Natural killer cell (primary cell): Measurements from ENCODE around the gene ARMH4. TPM values are rescaled to one million over a fixed set of nuclear protein-coding genes. Genes with fewer than 3 reads are reported as not detected.

Experiments used
- ATAC-seq, 3 donors: fragments of 150-1000 bp in 2 of 3; fragments of 200-7000 bp in 1 of 3; cut with Tn5 transposase; 1 replicate in 1 of 3; 2 replicates in 2 of 3; pipeline ENCODE4 v1.10.0; 2021; ENCODE audit warnings: mild to moderate bottlenecking in 2 of 3, moderate library complexity in 2 of 3
- DNase-seq, 2 donors: peaks; one replicate each; pipeline versions ENCODE4 v3.0.0 to v3.0.0-alpha.2; 2013 to 2021; ENCODE audit warnings: mixed read lengths in 1 of 2
- H3K27ac ChIP-seq: one replicate; pipeline ENCODE4 v1.5.1; 2013; ENCODE audit warnings: mild to moderate bottlenecking, low read length
- H3K27me3 ChIP-seq: one replicate; pipeline ENCODE4 v1.6.1; 2013; ENCODE audit warnings: low read length; ENCODE audit not compliant: control insufficient read depth, insufficient read depth
- H3K36me3 ChIP-seq: one replicate; pipeline ENCODE4 v1.6.1; 2013; ENCODE audit warnings: low read length; ENCODE audit not compliant: control insufficient read depth, insufficient read depth
- H3K4me1 ChIP-seq: one replicate; pipeline ENCODE4 v1.6.1; 2013; ENCODE audit warnings: low read length; ENCODE audit not compliant: control insufficient read depth, insufficient read depth
- H3K4me3 ChIP-seq: one replicate; pipeline ENCODE4 v1.5.1; 2013; ENCODE audit warnings: low read length
- H3K9me3 ChIP-seq: one replicate; pipeline ENCODE4 v1.6.1; 2013; ENCODE audit warnings: low read length; ENCODE audit not compliant: control insufficient read depth, insufficient read depth
- H3K27ac Mint-ChIP-seq, 2 donors: one replicate each; pipeline ENCODE4 v1.8.0; 2022; ENCODE audit warnings: mild to moderate bottlenecking in 2 of 2, mixed read lengths in 2 of 2, moderate library complexity in 1 of 2
- H3K27me3 Mint-ChIP-seq, 2 donors: one replicate each; pipeline ENCODE4 v1.8.0; 2022; ENCODE audit warnings: low read depth in 2 of 2, mixed read lengths in 2 of 2
- H3K36me3 Mint-ChIP-seq: one replicate; pipeline ENCODE4 v1.8.0; 2022; ENCODE audit warnings: mixed read lengths
- H3K4me1 Mint-ChIP-seq, 2 donors: one replicate each; pipeline ENCODE4 v1.8.0; 2022; ENCODE audit warnings: mixed read lengths in 2 of 2
- H3K4me3 Mint-ChIP-seq: one replicate; pipeline ENCODE4 v1.8.0; 2022; ENCODE audit warnings: mild to moderate bottlenecking, moderate library complexity, mixed read lengths
- H3K9me3 Mint-ChIP-seq, 2 donors: one replicate each; pipeline ENCODE4 v1.8.0; 2022; ENCODE audit warnings: mixed read lengths in 2 of 2
- CTCF ChIP-seq: fragments of 200-600 bp; IDR thresholded peaks from one replicate; pipeline ENCODE4 v1.8.0; 2022; ENCODE audit warnings: antibody characterized with exemption
- WGBS: methylation state at CpG from one replicate; pipeline ENCODE4 v1.1.7; 2013; ENCODE audit warnings: missing lambda C conversion rate; ENCODE audit not compliant: insufficient coverage; 5-methylcytosine and 5-hydroxymethylcytosine counted together
- intact Hi-C: fragments of 100-400 bp; cut with micrococcal nuclease; formaldehyde crosslinking; loops from one replicate; pipeline ENCODE4 v1.14.2; 2022
- total RNA-seq, 4 donors: library from RNA; stranded (reverse); fragments of 120-200 nt in 1 of 4; gene quantifications; one replicate each; pipeline versions ENCODE4 v1.2.3 to v1.2.4, GENCODE V29; 2013 to 2022

Gene ARMH4
- total RNA-seq, 3 donors from 2014 or later (not counting 1 experiment from before 2014, with no cell fraction given) = 0.32 TPM; not detected in 2

GRCh38 chr14:57974896-57975295 lies 177.1 kb downstream of the ARMH4 start:
- no peak for TF ChIP-seq CTCF
- no peak for DNase-seq
- no peaks in the 10 kb centered on the region for H3K4me1 ChIP-seq
- Mint-ChIP-seq H3K36me3 (no peaks in the 10 kb centered on the region), H3K27ac (no peak overlapping the region), H3K4me3 (no peak overlapping the region), H3K4me1 (no peaks in the 10 kb centered on the region), H3K9me3 (peaks cover 0 to 5% of the 10 kb centered on the region in 2 donors), H3K27me3 (peaks cover 0 to 5% of the 10 kb centered on the region in 2 donors)
- 50% methylated on average over 1 of the region's 1 CpG for WGBS
- H3K27ac ChIP-seq = no peak overlapping the region
- H3K9me3 ChIP-seq = no peaks in the 10 kb centered on the region
- no peaks in the 10 kb centered on the region for H3K36me3 ChIP-seq
- no peak overlapping the region for H3K4me3 ChIP-seq
- no peak for ATAC-seq
- intact Hi-C loops = no loop called here
- H3K27me3 ChIP-seq = no peaks in the 10 kb centered on the region

- intact Hi-C loops = no loop called here
- no peak for ATAC-seq
- H3K4me1 Mint-ChIP-seq = no peaks in the 10 kb centered on the region
- Histone ChIP-seq H3K27me3 (no peaks in the 10 kb centered on the region), H3K4me3 (no peak overlapping the region), H3K4me1 (no peaks in the 10 kb centered on the region), H3K9me3 (no peaks in the 10 kb centered on the region), H3K27ac (no peak overlapping the region), H3K36me3 (no peaks in the 10 kb centered on the region)
- H3K27me3 Mint-ChIP-seq = peaks cover 0 to 5% of the 10 kb centered on the region in 2 donors
- H3K36me3 Mint-ChIP-seq = no peaks in the 10 kb centered on the region
- no peak overlapping the region for H3K4me3 Mint-ChIP-seq
- no peak for TF ChIP-seq CTCF
- no peaks in the 10 kb centered on the region for H3K9me3 Mint-ChIP-seq
- WGBS = 83% methylated on average over 3 of the region's 3 CpGs
- H3K27ac Mint-ChIP-seq = no peak overlapping the region
- no peak for DNase-seq
Observed at GRCh38 chr14:57970594-57970993, 181.4 kb downstream of the ARMH4 start.

- ATAC-seq (no peak), DNase-seq (no peak)
- no peak overlapping the region for H3K27ac Mint-ChIP-seq
- H3K27me3 Mint-ChIP-seq = peaks cover 0 to 5% of the 10 kb centered on the region in 2 donors
- 82% methylated on average over 2 of the region's 2 CpGs for WGBS
- H3K36me3 Mint-ChIP-seq = no peaks in the 10 kb centered on the region
- no peak overlapping the region for H3K4me3 Mint-ChIP-seq
- H3K4me3 ChIP-seq = no peak overlapping the region
- H3K27ac ChIP-seq = no peak overlapping the region
- H3K4me1 ChIP-seq = no peaks in the 10 kb centered on the region
- no peaks in the 10 kb centered on the region for H3K27me3 ChIP-seq
- no peaks in the 10 kb centered on the region for H3K9me3 ChIP-seq
- H3K9me3 Mint-ChIP-seq = no peaks in the 10 kb centered on the region
- H3K36me3 ChIP-seq = no peaks in the 10 kb centered on the region
- intact Hi-C loops = no loop called here
- no peaks in the 10 kb centered on the region for H3K4me1 Mint-ChIP-seq
- no peak for TF ChIP-seq CTCF
Observed at GRCh38 chr14:57970175-57970574, 181.8 kb downstream of the ARMH4 start.

- TF ChIP-seq CTCF = no peak
- H3K4me1 Mint-ChIP-seq = no peaks in the 10 kb centered on the region
- H3K4me1 ChIP-seq = no peaks in the 10 kb centered on the region
- H3K4me3 ChIP-seq = no peak overlapping the region
- H3K36me3 Mint-ChIP-seq = no peaks in the 10 kb centered on the region
- WGBS = 66% methylated on average over 2 of the region's 2 CpGs
- peaks cover 0 to 3% of the 10 kb centered on the region in 2 donors for H3K27me3 Mint-ChIP-seq
- ATAC-seq (no peak), DNase-seq (no peak)
- no peaks in the 10 kb centered on the region for H3K9me3 Mint-ChIP-seq
- H3K27me3 ChIP-seq = no peaks in the 10 kb centered on the region
- no peak overlapping the region for H3K4me3 Mint-ChIP-seq
- intact Hi-C loops = no loop called here
- no peaks in the 10 kb centered on the region for H3K9me3 ChIP-seq
- H3K36me3 ChIP-seq = no peaks in the 10 kb centered on the region
- no peak overlapping the region for H3K27ac ChIP-seq
- no peak overlapping the region for H3K27ac Mint-ChIP-seq
Observed at GRCh38 chr14:57963071-57963470, 188.9 kb downstream of the ARMH4 start.
